Right lobe of liver (tissue), 4 donors: ENCODE measurements around the gene AFAP1.

Experiments
- CTCF ChIP-seq, 4 donors: fragments of 200-600 bp in 3 of 4; fragments of 450-650 bp in 1 of 4; IDR thresholded peaks; one replicate each; pipeline versions ENCODE4 v1.5.1 to v1.8.0; 2016 to 2022; ENCODE audit warnings: antibody characterized with exemption in 4 of 4, mild to moderate bottlenecking in 2 of 4
- POLR2A ChIP-seq: fragments of 450-650 bp; IDR thresholded peaks from one replicate; pipeline ENCODE4 v1.6.1; 2017; ENCODE audit warnings: antibody characterized with exemption, mild to moderate bottlenecking
- donor health status: DM: no; HTN: no; CAD: no.
- donor health status: DM: no; HTN: no; CAD: no.
- donor health status: DM: no; HTN: yes; CAD: no.

GRCh38 chr4:7964890-7965662 lies 25.4 kb upstream of the AFAP1 start:
- TF ChIP-seq CTCF (IDR thresholded peaks at IDR 0.05) (no peak), POLR2A (no peak)
